Measurements from ENCODE around the gene ARID5B. TPM values are rescaled to one million over a fixed set of nuclear protein-coding genes. Genes with fewer than 3 reads are reported as not detected.
A peak's percentile ranks its signal among the peaks of the same experiment; 100 is the strongest.

ARID5B gene
- total and polyA plus RNA-seq, 2 of the 4 experiments (the other 2 are of a cell fraction) = 41.0 to 125 TPM

GRCh38 chr10:61902445-61903220, 1.1 kb downstream of the ARID5B start:
- 3% methylated on average over 6 of the region's 25 CpGs; no CpG with 5 or more reads in 1 of the 2 experiments for WGBS, 2 experiments (ENCODE audit: extremely low coverage in 2 of 2, insufficient read length in 1 of 2)
- in situ Hi-C loops (cut with MboI; ENCODE audit: low sequenced_read_pairs) = loop anchor here (5.0 to 10.0 kb wide), 2 partner anchors 150 to 332 kb away; no protein-coding TSS in a partner anchor
- peaks cover 5 to 28% of the 10 kb centered on the region in 2 experiments; a peak in 3 of 4 replicates for H3K79me1 ChIP-seq (ENCODE audit: low read depth in 1 of 2, low read length in 2 of 2)
- CTCF ChIA-PET = interaction anchor here (0.6 to 1.4 kb wide), 7 partner anchors 36 to 342 kb away, joined by 3 to 7 read pairs (median 3); no protein-coding TSS in a partner anchor
- H4K5ac ChIP-seq (ENCODE audit: low read depth, low read length) = peak overlapping the region; percentile 51
- H2AK9ac ChIP-seq (replicated peaks; ENCODE audit: low read depth, low read length, poor library complexity) = peak overlapping the region; percentile 66
- H3K36me3 ChIP-seq (ENCODE audit: control insufficient read depth, insufficient read depth, low read length) = peaks cover 2% of the 10 kb centered on the region; the same call in 1 of the 2 replicates
- peak overlapping the region; percentile 98 for H3K23ac ChIP-seq (ENCODE audit: low read depth, low read length)
- peak overlapping the region; percentile 96 for H3K56ac ChIP-seq (ENCODE audit: extremely low read depth, insufficient read depth, low read length)
- H2BK5ac ChIP-seq (ENCODE audit: low read depth, low read length, poor library complexity, severe bottlenecking) = peak overlapping the region; percentile 92
- peaks cover 10% of the 10 kb centered on the region for H3K4me1 ChIP-seq (ENCODE audit: control insufficient read depth, insufficient read depth, low read length)
- peak overlapping the region; percentile 95 for H3K18ac ChIP-seq (ENCODE audit: low read depth, low read length)
- H3K27me3 ChIP-seq (ENCODE audit: control insufficient read depth, insufficient read depth, low read length) = no peaks in the 10 kb centered on the region
- H2AFZ ChIP-seq (replicated peaks; ENCODE audit: low read length, poor library complexity) = peak overlapping the region; percentile 89
- H2BK15ac ChIP-seq (ENCODE audit: low read depth, low read length) = peak overlapping the region; percentile 96; the same call in 2 of the 3 replicates
- no TSS peak for BruUV-seq (replicated peaks)
- H3K14ac ChIP-seq (replicated peaks; ENCODE audit: low read depth, low read length) = peak overlapping the region; percentile 96
- intact Hi-C loops (cut with micrococcal nuclease) = loop anchor here (1.0 to 10.0 kb wide), 11 partner anchors 36 to 1085 kb away; partner anchors contain the start of gene TMEM26
- H2AK5ac ChIP-seq (ENCODE audit: low read depth, low read length) = peak overlapping the region; percentile 86
- H3K4ac ChIP-seq (ENCODE audit: low read depth, low read length) = peak overlapping the region; percentile 94
- peaks cover 22% of the 10 kb centered on the region; the same call in 1 of the 2 replicates for H4K20me1 ChIP-seq (ENCODE audit: insufficient read depth, low read length)
- DNase-seq = peak; percentile 61
- no peaks in the 10 kb centered on the region for H3K9me3 ChIP-seq (ENCODE audit: control insufficient read depth, insufficient read depth, low read length)
- POLR2A ChIA-PET (ENCODE audit: unreplicated experiment) = interaction anchor here (0.8 to 1.3 kb wide), 4 partner anchors 17 to 329 kb away, joined by 3 to 5 read pairs (median 4); no protein-coding TSS in a partner anchor
- H2BK120ac ChIP-seq (ENCODE audit: low read depth, low read length) = peak overlapping the region; percentile 88
- ATAC-seq (ENCODE audit: low read depth) = no peak
- peak overlapping the region; percentile 81 to 86 for H4K8ac ChIP-seq (ENCODE audit: low read depth in 2 of 2, low read length in 2 of 2)
- peak overlapping the region; percentile 47 for H2BK20ac ChIP-seq (ENCODE audit: low read depth, low read length)
- H3K27ac ChIP-seq (ENCODE audit: insufficient read depth, low read length) = peak overlapping the region; percentile 99
- peak overlapping the region; percentile 100 for H3K9ac ChIP-seq (ENCODE audit: low read depth, low read length)
- peak overlapping the region; percentile 93 for H4K91ac ChIP-seq (ENCODE audit: insufficient read depth, low read depth, low read length)
- H3K9me1 ChIP-seq (ENCODE audit: insufficient read depth, low read length) = peaks cover 4% of the 10 kb centered on the region; the same call in 1 of the 2 replicates
- dilution Hi-C loops (cut with HindIII; ENCODE audit: low sequenced_read_pairs, unreplicated experiment) = no loop called here
- H3K4me3 ChIP-seq (ENCODE audit: insufficient read depth, low read depth, low read length) = peak overlapping the region; percentile 60
- peak overlapping the region; percentile 91 for H3K4me2 ChIP-seq (ENCODE audit: low read depth, low read length)
- TF ChIP-seq ELK1 (IDR thresholded peaks at IDR 0.05; ENCODE audit: borderline replicate concordance, low read depth, low read length) = no peak
- no peak for TF ChIP-seq CEBPB (IDR thresholded peaks at IDR 0.05; ENCODE audit: low read depth, low read length)
- TF ChIP-seq USF2 (IDR thresholded peaks at IDR 0.05; ENCODE audit: low read depth, low read length) = no peak
- no peak for TF ChIP-seq NFE2L2 (IDR thresholded peaks at IDR 0.05; ENCODE audit: low read depth, low read length)
- TF ChIP-seq MAZ (IDR thresholded peaks at IDR 0.05; ENCODE audit: borderline replicate concordance, low read depth, low read length) = no peak
- peak; percentile 46 for TF ChIP-seq RAD21 (IDR thresholded peaks at IDR 0.05; ENCODE audit: low read length)
- TF ChIP-seq FOS (IDR thresholded peaks at IDR 0.05; ENCODE audit: low read depth, low read length) = no peak
- peak; percentile 25; the same call in 1 of the 2 replicates for TF ChIP-seq SMC3 (IDR thresholded peaks at IDR 0.05; ENCODE audit: low read depth, low read length)
- no peak for TF ChIP-seq MXI1 (IDR thresholded peaks at IDR 0.05; ENCODE audit: borderline replicate concordance, low read depth, low read length)
- no peak for TF ChIP-seq RFX5 (IDR thresholded peaks at IDR 0.05; ENCODE audit: low read depth, low read length)
- no peak for TF ChIP-seq MAFK (IDR thresholded peaks at IDR 0.05; ENCODE audit: low read depth, low read length)
- peak; percentile 31; the same call in 1 of the 2 replicates for TF ChIP-seq CTCF (conservative IDR thresholded peaks at IDR 0.05; ENCODE audit: low read depth, low read length)
